OCI-LY3 (cell line): Measurements from ENCODE around the gene TTLL9.

Experiments
- EZH2phosphoT487 ChIP-seq: fragments of 200-600 bp; shearing (Covaris generic); IDR thresholded peaks from 2 replicates; pipeline ENCODE4 v1.6.1; 2018; ENCODE audit warnings: antibody characterized with exemption, mixed run types, low read depth
- TF ChIP-seq, protein P1 (sequence below): fragments of 200-600, 300-600 bp; sonication (generic); IDR thresholded peaks from 2 replicates; pipeline ENCODE4 v1.5.1; 2014; ENCODE audit warnings: antibody characterized with exemption, low read length, low read depth

DNA sequence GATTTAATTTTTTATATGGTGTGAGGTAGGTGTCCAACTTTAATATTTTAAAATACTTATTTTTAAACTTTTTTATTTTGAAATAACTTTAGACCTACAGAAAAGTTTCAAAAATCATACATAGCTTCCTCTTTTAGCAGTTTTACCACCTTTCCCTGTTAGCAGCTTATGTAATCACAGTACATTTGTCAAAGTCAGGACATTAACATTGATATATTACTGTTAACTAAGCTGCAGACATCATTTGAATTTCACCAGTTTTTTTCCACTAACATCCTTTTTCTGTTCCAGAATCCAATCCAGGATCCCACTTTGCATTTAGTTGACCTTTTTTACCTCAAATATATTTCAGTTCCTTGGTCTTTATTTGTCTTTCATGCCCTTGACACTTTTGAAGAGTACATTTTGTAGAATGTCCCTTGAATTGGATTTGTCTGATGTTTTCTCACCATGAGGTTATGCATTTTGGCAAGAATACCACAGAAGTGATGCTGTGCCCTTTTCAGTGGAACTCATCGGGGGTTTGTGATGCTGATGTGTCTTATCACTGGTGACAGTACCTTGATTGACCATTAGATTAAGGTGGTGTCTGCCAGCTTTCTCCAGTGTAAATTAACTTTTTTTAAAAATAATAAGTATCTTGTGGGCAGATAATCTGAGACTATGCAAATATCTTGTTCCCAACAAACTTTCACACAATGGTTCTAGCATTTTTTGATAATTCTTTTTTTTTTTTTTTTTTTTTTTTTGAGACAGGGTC is 33.4 kb downstream of the TTLL9 start:
- TF ChIP-seq, protein P1, sequence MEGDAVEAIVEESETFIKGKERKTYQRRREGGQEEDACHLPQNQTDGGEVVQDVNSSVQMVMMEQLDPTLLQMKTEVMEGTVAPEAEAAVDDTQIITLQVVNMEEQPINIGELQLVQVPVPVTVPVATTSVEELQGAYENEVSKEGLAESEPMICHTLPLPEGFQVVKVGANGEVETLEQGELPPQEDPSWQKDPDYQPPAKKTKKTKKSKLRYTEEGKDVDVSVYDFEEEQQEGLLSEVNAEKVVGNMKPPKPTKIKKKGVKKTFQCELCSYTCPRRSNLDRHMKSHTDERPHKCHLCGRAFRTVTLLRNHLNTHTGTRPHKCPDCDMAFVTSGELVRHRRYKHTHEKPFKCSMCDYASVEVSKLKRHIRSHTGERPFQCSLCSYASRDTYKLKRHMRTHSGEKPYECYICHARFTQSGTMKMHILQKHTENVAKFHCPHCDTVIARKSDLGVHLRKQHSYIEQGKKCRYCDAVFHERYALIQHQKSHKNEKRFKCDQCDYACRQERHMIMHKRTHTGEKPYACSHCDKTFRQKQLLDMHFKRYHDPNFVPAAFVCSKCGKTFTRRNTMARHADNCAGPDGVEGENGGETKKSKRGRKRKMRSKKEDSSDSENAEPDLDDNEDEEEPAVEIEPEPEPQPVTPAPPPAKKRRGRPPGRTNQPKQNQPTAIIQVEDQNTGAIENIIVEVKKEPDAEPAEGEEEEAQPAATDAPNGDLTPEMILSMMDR, result no peak
- no peak for TF ChIP-seq EZH2phosphoT487
